A673 (cell line): ENCODE measurements around the gene CMC1. TPM values are rescaled to one million over a fixed set of nuclear protein-coding genes. Genes with fewer than 3 reads are reported as not detected.

Experiments used
- BruUV-seq: library from RNA; stranded (reverse); fragments of 400-500 nt; replicated peaks from 2 replicates; lab custom pipeline; 2021; lab: Mats Ljungman, UMichigan
- CTCF ChIA-PET: fragments of 300-600 bp; sonication (Branson Sonifier 250); formaldehyde crosslinking; loops from one replicate; lab custom pipeline; 2022; ENCODE audit warnings: antibody characterized with exemption; lab: Charles Lee
- POLR2A ChIA-PET: fragments of 300-600 bp; sonication (Branson Sonifier 250); formaldehyde crosslinking; loops from one replicate; lab custom pipeline; 2022; ENCODE audit warnings: antibody characterized with exemption; ENCODE audit not compliant: low non-redundant PET; lab: Charles Lee
- DNase-seq: peaks from one replicate; pipeline ENCODE4 v3.0.0-alpha.2; 2015; ENCODE audit warnings: low spot score
- H3K27ac ChIP-seq: fragments of 200-600 bp; sonication (generic); 2 replicates; pipeline ENCODE4 v1.5.1; 2016; ENCODE audit warnings: mixed run types, low read depth, mild to moderate bottlenecking, mixed read lengths, antibody characterized with exemption, low read length; ENCODE audit not compliant: poor library complexity, severe bottlenecking
- H3K27me3 ChIP-seq: fragments of 200-600 bp; sonication (generic); replicated peaks from 2 replicates; pipeline ENCODE4 v1.6.1; 2017; ENCODE audit warnings: mixed run types, low read depth, mild to moderate bottlenecking, mixed read lengths, antibody characterized with exemption, low read length; ENCODE audit not compliant: insufficient read depth, poor library complexity
- H3K36me3 ChIP-seq: fragments of 200-600 bp; sonication (generic); 2 replicates; pipeline ENCODE4 v1.6.1; 2016; ENCODE audit warnings: mixed run types, mild to moderate bottlenecking, mixed read lengths, antibody characterized with exemption, low read length; ENCODE audit not compliant: insufficient read depth, poor library complexity, severe bottlenecking
- H3K4me1 ChIP-seq: fragments of 200-600 bp; sonication (generic); 2 replicates; pipeline ENCODE4 v1.6.1; 2017; ENCODE audit warnings: mixed run types, mild to moderate bottlenecking, mixed read lengths, antibody characterized with exemption, low read length; ENCODE audit not compliant: insufficient read depth, poor library complexity, severe bottlenecking
- H3K4me3 ChIP-seq: fragments of 200-600 bp; sonication (generic); 2 replicates; pipeline ENCODE4 v1.5.1; 2016; ENCODE audit warnings: low read depth, mixed run types, mild to moderate bottlenecking, mixed read lengths, low read length; ENCODE audit not compliant: poor library complexity, severe bottlenecking
- H3K9me3 ChIP-seq: fragments of 200-600 bp; sonication (generic); 2 replicates; pipeline ENCODE4 v1.6.1; 2016; ENCODE audit warnings: mixed run types, low read depth, mild to moderate bottlenecking, mixed read lengths, antibody characterized with exemption, low read length; ENCODE audit not compliant: poor library complexity, severe bottlenecking
- EZH2 ChIP-seq: fragments of 200-600 bp; sonication (generic); IDR thresholded peaks from 2 replicates; pipeline ENCODE4 v1.6.1; 2017; ENCODE audit warnings: borderline replicate concordance, low read depth, mild to moderate bottlenecking, mixed read lengths, antibody characterized with exemption, low read length; ENCODE audit not compliant: poor library complexity, severe bottlenecking
- intact Hi-C: fragments of 100-400 bp; cut with micrococcal nuclease; formaldehyde crosslinking; loops from one replicate; pipeline ENCODE4 v1.10.0; 2022; ENCODE audit not compliant: unreplicated experiment
- total RNA-seq: library from RNA; stranded (reverse); gene quantifications from 2 replicates; pipeline ENCODE4 v1.2.3, GENCODE V29; 2021
- TF ChIP-seq, protein P1 (sequence below): fragments of 300-800, 200-600 bp; sonication (generic); conservative IDR thresholded peaks from 2 replicates; pipeline ENCODE4 v1.5.1; 2017; ENCODE audit warnings: low read depth, mild to moderate bottlenecking, antibody characterized with exemption, low read length, moderate library complexity, mixed read lengths

Gene CMC1
- total RNA-seq, 1 experiment from 2014 or later = 19.3 TPM

DNA sequence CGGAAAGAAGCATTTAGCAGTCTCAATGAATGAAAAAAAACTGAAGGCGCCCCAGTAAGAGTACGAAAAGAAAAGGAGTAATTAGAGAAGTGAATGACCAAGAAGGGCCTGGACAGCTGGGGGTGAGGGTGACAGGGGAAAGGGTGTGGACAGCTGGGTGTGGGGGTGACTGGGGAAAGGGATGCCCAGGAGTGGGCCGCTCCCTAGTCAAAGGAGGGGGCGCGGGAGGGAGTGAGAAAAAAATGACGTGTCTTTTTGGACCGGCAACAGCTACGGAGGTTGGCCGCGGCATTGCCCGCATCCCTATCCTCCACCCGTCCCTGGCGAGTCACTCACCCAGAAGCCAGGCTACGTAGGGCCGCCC is 106.8 kb downstream of the CMC1 start:
- no peak for DNase-seq
- H3K27me3 ChIP-seq = no peaks in the 10 kb centered on the region
- H3K9me3 ChIP-seq = no peaks in the 10 kb centered on the region
- intact Hi-C loops = loop anchor here (10.0 kb wide), 1 partner anchor 103 kb away; the partner anchor contains the start of gene CMC1
- H3K4me3 ChIP-seq = peak overlapping the region; percentile 66
- H3K4me1 ChIP-seq = peaks cover 28% of the 10 kb centered on the region
- no peaks in the 10 kb centered on the region for H3K36me3 ChIP-seq
- no TSS peak for BruUV-seq
- ChIA-PET POLR2A (interaction anchor here (1.0 kb wide), 1 partner anchor 10 kb away, joined by 3 read pairs; no protein-coding TSS in a partner anchor), CTCF (interaction anchor here (0.6 to 1.0 kb wide), 2 partner anchors 319 to 511 kb away, joined by 3 to 4 read pairs; no protein-coding TSS in a partner anchor)
- TF ChIP-seq, protein P1, sequence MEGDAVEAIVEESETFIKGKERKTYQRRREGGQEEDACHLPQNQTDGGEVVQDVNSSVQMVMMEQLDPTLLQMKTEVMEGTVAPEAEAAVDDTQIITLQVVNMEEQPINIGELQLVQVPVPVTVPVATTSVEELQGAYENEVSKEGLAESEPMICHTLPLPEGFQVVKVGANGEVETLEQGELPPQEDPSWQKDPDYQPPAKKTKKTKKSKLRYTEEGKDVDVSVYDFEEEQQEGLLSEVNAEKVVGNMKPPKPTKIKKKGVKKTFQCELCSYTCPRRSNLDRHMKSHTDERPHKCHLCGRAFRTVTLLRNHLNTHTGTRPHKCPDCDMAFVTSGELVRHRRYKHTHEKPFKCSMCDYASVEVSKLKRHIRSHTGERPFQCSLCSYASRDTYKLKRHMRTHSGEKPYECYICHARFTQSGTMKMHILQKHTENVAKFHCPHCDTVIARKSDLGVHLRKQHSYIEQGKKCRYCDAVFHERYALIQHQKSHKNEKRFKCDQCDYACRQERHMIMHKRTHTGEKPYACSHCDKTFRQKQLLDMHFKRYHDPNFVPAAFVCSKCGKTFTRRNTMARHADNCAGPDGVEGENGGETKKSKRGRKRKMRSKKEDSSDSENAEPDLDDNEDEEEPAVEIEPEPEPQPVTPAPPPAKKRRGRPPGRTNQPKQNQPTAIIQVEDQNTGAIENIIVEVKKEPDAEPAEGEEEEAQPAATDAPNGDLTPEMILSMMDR = no peak
- no peak for TF ChIP-seq EZH2
- peak overlapping the region; percentile 95 for H3K27ac ChIP-seq

DNA sequence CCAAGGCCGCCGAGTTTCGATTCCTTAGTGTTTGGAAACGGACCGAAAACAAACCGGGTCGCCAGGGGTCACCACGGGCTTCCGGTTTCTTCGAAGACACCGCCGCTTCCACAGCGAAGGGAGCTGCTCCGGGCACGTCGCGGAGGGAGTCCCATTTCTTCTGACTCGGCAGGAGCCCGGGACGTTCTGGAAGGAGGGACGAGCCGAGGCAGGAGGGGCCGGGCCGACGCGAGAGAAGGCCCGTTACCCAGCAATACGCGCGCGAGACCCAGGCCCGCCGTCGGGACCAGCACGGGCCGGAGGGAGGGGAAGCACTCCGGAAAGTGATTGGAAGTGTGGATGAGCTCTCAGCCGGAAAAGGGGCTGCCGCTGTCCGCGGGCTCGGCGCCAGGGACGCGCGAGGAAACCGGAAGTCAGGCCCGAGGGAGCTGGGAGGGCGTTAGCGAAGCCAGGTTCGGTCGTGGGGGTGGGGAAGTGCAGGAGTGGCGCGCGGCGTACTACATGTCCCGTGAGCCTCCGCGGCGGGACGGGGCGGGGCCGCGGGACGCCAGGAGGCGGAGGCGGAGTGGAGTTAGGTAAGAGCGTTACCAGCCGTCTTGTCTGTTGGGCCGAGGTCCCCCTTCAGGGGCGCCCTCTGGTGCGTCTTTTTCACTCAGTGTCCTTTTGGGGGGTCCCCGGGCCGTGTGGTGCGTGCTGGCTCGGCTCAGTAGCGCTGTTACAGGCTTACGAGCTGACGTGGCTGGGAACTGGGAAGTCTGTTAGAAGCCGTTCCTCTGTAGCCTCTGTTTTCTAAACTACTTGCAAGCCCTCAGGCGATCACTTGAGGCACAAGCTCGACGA is 107.4 kb downstream of the CMC1 start, which contains the start of the genes AZI2 and ZCWPW2:
Gene AZI2 (minus strand): TSS at position 196 of the 840 bp plus-strand sequence. CDS start 8,207 bp downstream, outside the sequence.
Gene ZCWPW2 (plus strand): TSS at position 93 of the 840 bp plus-strand sequence. CDS start 64,348 bp downstream, outside the sequence.
- ChIA-PET POLR2A (interaction anchor here (1.0 kb wide), 1 partner anchor 11 kb away, joined by 3 read pairs; no protein-coding TSS in a partner anchor), CTCF (interaction anchor here (0.6 to 1.0 kb wide), 2 partner anchors 319 to 512 kb away, joined by 3 to 4 read pairs; no protein-coding TSS in a partner anchor)
- Histone ChIP-seq H3K4me1 (peaks cover 26% of the 10 kb centered on the region), H3K9me3 (no peaks in the 10 kb centered on the region), H3K27ac (peak within 1 kb of the TSS; percentile 95), H3K36me3 (no peaks in the 10 kb centered on the region), H3K27me3 (no peaks in the 10 kb centered on the region), H3K4me3 (peak within 1 kb of the TSS; percentile 66)
- intact Hi-C loops = loop anchor here (10.0 kb wide), 1 partner anchor 104 kb away; the partner anchor contains the start of gene CMC1
- BruUV-seq = no TSS peak
- no peak for TF ChIP-seq EZH2
- TF ChIP-seq, protein P1 = no peak; the same call in 1 of the 2 replicates
- peak; percentile 98 for DNase-seq

DNA sequence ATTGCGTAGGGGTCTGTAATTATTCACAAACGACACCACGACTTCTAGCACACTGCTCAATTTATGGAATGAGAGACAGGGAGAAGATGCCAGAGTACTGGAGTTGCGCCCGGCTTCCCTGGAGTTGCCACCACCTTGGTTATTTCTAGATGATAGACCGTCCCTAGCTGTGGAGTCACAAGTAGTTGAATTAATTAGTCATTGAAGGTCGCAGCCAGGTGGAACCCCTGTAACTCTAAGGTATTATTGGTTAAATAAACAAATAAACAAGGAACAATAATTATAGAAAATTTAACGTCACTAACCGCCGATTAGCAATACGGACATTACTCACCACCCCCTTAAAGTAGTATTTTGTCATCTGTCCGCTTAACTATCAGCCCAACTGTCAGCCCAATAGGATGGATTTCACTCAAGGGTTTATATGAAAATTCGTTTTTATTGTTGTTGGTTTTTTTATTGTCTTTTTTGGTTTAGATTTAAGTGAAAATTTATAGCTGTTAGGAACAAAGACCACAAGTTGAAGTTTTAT is 108.1 kb downstream of the CMC1 start:
- Histone ChIP-seq H3K4me3 (peak overlapping the region; percentile 66), H3K9me3 (no peaks in the 10 kb centered on the region), H3K36me3 (no peaks in the 10 kb centered on the region), H3K27ac (peak overlapping the region; percentile 95), H3K4me1 (peaks cover 24% of the 10 kb centered on the region), H3K27me3 (no peaks in the 10 kb centered on the region)
- TSS peak; percentile 66 for BruUV-seq
- DNase-seq = no peak
- CTCF ChIA-PET = interaction anchor here (1.0 kb wide), 1 partner anchor 318 kb away, joined by 3 read pairs; no protein-coding TSS in a partner anchor
- TF ChIP-seq, protein P1 = no peak
- no peak for TF ChIP-seq EZH2
- POLR2A ChIA-PET = interaction anchor here (1.0 kb wide), 1 partner anchor 12 kb away, joined by 3 read pairs; no protein-coding TSS in a partner anchor
- intact Hi-C loops = loop anchor here (10.0 kb wide), 1 partner anchor 105 kb away; the partner anchor contains the start of gene CMC1
